NCI-H526 treated with DMSO at 0.1 percent for 48 hours (cell line): ENCODE results near the gene TTC34.
"Not testable (repeated sequence)": the region's sequence is repeated elsewhere in the genome, so short reads cannot be mapped to it uniquely, and the experiment has no call there.

ENCODE experiments used
- DNase-seq: peaks from one replicate; lab custom pipeline; 2025; lab: John Stamatoyannopoulos, UW

TTC34 gene

DNA sequence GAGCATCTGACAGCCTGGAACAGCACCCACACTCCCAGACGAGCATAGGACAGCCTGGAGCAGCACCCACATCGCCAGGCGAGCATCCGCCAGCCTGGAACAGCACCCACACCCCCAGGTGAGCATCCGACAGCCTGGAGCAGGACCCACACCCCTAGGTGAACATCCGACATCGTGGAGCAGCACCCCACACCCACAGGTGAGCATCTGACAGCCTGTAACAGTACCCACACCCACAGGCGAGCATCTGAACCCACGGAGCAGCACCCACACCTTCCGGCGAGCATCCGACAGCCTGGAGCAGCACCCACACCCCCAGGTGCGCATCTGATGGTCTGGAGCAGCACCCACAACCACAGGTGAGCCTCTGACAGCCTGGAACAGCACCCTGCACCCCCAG, 44.0 kb downstream of the TTC34 start:
- DNase-seq, result not testable (repeated sequence)

DNA sequence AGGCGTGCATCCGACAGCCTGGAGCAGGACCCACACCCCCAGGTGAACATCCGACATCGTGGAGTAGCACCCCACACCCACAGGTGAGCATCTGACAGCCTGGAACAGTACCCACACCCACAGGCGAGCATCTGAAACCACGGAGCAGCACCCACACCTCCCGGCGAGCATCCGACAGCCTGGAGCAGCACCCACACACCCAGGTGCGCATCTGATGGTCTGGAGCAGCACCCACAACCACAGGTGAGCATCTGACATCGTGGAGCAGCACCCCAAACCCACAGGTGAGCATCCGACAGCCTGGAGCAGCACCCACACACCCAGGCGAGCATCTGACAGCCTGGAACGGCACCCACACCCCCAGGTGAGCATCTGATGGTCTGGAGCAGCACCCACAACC, 46.1 kb downstream of the TTC34 start:
- not testable (repeated sequence) for DNase-seq

DNA sequence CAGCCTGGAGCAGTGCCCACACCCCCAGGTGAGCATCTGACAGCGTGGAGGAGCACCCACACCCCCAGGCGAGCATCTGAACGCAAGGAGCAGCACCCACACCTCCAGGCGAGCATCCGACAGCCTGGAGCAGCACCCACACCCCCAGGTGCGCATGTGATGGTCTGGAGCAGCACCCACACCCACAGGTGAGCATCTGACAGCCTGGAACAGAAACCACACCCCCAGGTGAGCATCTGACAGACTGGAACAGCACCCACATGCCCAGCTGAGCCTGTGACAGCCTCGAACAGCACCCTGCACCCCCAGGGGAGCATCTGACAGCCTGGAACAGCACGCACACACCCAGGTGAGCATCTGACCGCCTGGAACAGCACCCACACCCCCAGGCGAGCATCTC, 46.9 kb downstream of the TTC34 start:
- DNase-seq, result not testable (repeated sequence)

DNA sequence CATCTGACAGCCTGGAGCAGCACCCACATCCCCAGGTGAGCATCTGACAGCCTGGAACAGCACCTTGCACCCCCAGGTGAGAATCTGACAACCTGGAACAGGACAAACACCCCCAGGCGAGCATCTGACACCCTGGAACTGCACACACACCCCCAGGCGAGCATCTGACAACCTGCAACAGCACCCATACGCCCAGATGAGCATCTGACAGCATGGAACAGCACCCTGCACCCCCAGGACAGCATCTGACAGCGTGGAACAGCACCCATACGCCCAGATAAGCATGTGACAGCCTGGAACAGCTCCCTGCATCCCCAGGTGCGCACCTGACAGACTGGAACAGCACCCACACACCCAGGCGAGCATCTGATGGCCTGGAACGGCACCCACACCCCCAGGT, 49.0 kb downstream of the TTC34 start:
- not testable (repeated sequence) for DNase-seq

DNA sequence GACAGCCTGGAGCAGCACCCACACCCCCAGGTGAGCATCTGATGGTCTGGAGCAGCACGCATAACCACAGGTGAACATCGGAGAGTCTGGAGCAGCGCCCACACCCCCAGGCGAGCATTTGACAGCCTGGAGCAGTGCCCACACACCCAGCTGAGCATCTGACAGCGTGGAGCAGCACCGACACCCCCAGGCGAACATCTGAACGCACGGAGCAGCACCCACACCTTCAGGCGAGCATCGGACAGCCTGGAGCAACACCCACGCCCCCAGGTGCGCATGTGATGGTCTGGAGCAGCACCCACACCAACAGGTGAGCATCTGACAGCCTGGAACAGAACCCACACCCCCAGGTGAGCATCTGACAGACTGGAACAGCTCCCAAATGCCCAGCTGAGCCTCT, 49.6 kb downstream of the TTC34 start:
- DNase-seq, result not testable (repeated sequence)

DNA sequence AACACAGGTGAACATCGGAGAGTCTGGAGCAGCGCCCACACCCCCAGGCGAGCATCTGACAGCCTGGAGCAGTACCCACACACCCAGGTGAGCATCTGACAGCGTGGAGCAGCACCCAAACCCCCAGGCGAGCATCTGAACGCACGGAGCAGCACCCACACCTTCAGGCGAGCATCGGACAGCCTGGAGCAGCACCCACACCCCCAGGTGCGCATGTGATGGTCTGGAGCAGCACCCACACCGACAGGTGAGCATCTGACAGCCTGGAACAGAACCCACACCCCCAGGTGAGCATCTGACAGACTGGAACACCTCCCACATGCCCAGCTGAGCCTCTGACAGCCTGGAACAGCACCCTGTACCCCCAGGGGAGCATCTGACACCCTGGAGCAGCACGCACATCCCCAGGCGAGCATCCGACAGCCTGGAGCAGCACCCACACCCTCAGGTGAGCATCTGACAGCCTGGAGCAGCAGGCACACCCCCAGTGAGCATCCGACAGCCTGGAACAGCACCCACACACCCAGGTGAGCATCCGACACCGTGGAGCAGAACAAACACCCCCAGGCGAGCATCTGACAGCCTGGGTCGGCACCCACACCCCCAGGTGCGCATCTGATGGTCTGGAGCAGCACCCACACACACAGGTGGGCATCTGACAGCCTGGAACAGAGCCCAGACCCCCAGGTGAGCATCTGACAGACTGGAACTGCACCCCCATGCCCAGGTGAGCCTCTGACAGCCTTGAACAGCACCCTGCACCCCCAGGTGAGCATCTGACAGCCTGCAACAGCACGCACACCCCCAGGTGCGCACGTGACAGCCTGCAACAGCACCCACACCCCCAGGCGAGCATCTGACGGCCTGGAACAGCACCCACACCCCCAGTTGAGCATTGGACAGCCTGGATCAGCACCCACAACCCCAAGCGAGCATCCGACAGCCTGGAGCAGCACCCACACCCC, 50.4 kb downstream of the TTC34 start:
- DNase-seq, result not testable (repeated sequence)

DNA sequence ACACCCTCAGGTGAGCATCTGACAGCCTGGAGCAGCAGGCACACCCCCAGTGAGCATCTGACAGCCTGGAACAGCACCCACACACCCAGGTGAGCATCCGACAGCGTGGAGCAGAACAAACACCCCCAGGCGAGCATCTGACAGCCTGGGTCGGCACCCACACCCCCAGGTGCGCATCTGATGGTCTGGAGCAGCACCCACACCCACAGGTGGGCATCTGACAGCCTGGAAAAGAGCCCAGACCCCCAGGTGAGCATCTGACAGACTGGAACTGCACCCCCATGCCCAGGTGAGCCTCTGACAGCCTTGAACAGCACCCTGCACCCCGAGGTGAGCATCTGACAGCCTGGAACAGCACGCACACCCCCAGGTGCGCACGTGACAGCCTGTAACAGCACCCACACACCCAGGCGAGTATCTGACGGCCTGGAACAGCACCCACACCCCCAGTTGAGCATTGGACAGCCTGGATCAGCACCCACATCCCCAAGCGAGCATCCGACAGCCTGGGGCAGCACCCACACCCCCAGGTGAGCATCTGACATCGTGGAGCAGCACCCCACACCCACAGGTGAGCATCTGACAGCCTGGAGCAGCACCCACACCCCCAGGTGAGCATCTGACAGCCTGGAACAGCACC, 51.3 kb downstream of the TTC34 start:
- DNase-seq, result not testable (repeated sequence)

DNA sequence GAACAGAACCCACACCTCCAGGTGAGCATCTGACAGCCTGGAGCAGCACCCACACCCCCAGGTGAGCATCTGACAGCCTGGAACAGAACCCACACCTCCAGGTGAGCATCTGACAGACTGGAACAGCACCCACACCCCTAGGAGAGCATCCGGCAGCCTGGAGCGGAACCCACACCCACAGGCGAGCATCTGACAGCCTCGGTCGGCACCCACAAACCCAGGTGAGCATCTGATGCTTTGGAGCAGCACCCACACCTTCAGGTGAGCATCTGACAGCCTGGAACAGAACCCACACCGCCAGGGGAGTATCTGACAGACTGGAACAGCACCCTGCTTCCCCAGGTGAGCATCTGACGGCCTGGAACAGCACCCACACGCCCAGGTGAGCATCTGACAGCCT, 52.9 kb downstream of the TTC34 start:
- DNase-seq, result not testable (repeated sequence)

DNA sequence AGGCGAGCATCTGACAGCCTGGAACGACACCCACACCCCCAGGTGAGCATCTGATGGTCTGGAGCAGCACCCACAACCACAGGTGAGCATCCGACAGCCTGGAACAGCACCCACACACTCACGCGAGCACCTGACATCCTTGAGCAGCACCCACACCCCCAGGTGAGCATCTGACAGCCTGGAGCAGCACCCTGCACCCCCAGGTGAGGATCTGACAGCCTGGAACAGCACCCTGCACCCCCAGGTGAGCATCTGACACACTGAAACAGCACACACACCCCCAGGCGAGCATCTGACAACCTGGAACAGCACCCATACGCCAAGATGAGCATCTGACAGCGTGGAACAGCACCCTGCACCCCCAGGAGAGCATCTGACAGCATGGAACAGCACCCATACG, 106.7 kb downstream of the TTC34 start:
- DNase-seq, result not testable (repeated sequence)

DNA sequence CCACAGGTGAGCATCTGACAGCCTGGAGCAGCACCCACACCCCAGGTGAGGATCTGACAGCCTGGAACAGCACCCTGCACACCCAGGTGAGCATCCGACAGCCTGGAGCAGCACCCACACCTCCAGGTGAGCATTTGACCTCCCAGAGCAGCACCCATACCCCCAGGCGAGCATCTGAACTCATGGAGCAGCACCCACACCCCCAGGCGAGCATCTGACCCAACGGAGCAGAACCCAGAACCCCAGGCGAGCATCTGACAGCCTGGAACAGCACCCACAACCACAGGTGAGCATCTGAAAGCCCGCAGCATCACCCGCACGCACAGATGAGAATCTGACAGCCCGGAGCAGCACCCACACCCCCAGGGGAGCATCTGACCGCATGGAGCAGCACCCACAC, 111.3 kb downstream of the TTC34 start:
- DNase-seq, result not testable (repeated sequence)

DNA sequence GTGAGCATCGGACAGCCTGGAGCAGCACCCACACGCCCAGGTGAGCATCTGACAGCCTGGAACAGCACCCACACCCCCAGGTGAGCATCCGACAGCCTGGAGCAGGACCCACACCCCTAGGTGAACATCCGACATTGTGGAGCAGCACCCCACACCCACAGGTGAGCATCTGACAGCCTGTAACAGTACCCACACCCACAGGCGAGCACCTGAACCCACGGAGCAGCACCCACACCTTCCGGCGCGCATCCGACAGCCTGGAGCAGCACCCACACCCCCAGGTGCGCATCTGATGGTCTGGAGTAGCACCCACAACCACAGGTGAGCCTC, 113.2 kb downstream of the TTC34 start:
- not testable (repeated sequence) for DNase-seq

DNA sequence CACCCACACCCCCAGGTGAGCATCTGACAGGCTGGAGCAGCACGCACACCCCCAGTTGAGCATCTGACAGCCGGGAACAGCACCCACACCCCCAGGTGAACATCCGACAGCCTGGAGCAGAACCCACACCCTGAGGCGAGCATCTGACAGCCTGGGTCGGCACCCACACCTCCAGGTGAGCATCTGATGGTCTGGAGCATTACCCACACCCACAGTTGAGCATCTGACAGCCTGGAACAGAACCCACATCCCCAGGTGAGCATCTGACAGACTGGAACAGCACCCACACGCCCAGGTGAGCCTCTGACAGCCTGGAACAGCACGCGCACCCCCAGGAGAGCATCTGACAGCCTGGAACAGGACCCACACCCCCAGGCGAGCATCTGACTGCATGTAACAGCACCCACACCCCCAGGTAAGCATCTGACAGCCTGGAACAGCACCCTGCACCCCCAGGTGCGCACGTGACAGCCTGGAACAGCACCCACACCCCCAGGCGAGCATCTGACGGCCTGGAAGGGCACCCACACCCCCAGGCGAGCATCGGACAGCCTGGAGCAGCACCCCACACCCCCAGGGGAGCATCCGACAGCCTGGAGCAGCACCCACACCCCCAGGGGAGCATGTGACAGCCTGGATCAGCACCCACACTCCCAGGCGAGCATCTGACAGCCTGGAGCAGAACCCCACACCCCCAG, 113.7 kb downstream of the TTC34 start:
- DNase-seq, result not testable (repeated sequence)

DNA sequence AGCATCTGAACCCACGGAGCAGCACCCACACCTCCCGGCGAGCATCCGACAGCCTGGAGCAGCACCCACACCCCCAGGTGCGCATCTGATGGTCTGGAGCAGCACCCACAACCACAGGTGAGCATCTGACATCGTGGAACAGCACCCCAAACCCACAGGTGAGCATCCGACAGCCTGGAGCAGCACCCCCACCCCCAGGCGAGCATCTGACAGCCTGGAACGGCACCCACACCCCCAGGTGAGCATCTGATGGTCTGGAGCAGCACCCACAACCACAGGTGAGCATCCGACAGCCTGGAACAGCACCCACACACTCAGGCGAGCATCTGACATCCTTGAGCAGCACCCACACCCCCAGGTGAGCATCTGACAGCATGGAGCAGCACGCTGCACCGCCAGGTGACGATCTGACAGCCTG, 114.3 kb downstream of the TTC34 start:
- DNase-seq, result not testable (repeated sequence)

DNA sequence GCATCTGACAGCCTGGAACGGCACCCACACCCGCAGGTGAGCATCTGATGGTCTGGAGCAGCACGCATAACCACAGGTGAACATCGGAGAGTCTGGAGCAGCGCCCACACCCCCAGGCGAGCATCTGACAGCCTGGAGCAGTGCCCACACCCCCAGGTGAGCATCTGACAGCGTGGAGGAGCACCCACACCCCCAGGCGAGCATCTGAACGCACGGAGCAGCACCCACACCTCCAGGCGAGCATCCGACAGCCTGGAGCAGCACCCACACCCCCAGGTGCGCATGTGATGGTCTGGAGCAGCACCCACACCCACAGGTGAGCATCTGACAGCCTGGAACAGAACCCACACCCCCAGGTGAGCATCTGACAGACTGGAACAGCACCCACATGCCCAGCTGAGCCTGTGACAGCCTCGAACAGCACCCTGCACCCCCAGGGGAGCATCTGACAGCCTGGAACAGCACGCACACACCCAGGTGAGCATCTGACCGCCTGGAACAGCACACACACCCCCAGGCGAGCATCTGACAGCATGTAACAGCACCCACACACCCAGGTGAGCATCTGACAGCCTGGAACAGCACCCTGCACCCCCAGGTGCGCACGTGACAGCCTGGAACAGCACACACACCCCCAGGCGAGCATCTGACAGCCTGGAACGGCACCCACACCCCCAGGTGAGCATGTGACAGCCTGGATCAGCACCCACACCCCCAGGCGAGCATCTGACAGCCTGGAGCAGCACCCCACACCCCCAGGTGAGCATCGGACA, 115.2 kb downstream of the TTC34 start:
- DNase-seq, result not testable (repeated sequence)

DNA sequence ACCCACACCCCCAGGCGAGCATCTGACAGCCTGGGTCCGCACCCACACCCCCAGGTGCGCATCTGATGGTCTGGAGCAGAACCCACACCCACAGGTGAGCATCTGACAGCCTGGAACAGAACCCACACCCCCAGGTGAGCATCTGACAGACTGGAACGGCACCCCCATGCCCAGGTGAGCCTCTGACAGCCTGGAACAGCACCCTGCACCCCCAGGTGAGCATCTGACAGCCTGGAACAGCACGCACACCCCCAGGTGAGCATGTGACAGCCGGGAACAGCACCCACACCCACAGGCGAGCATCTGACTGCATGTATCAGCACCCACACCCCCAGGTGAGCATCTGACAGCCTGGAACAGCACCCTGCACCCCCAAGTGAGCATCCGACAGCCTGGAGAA, 115.8 kb downstream of the TTC34 start:
- DNase-seq, result not testable (repeated sequence)

DNA sequence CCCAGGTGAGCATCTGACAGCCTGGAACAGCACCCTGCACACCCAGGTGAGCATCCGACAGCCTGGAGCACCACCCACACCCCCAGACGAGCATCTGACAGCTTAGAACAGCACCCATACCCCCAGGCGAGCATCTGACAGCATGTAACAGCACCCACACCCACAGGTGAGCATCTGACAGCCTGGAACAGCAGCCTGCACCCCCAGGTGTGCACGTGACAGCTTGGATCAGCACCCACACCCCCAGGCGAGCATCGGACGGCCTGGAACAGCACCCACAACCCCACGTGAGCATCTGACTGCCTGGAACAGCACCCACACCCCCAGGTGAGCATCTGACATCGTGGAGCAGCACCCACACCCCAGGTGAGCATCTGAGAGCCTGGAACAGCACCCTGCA, 116.6 kb downstream of the TTC34 start:
- DNase-seq, result not testable (repeated sequence)

DNA sequence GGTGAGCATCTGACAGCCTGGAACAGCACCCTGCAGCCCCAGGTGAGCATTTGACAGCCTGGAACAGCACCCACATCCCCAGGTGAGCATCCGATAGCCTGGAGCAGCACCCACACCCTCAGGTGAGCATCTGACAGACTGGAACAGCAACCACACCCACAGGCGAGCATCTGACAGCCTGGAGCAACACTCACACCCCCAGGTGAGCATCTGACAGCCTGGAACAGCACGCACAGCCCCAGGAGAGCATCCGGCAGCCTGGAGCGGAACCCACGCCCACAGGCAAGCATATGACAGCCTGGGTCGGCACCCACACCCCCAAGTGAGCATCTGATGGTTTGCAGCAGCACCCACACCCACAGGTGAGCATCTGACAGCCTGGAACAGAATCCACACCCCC, 117.5 kb downstream of the TTC34 start:
- not testable (repeated sequence) for DNase-seq

DNA sequence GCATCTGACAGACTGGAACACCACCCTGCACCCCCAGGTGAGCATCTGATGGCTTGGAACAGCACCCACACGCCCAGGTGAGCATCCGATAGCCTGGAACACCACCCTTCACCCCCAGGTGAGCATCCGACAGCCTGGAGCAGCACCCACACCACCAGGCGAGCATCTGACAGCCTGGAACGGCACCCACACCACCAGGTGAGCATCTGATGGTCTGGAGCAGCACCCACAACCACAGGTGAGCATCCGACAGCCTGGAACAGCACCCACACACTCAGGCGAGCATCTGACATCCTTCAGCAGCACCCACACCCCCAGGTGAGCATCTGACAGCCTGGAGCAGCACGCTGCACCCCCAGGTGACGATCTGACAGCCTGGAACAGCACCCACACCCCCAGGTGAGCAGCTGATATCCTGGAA, 118.2 kb downstream of the TTC34 start:
- DNase-seq, result not testable (repeated sequence)

DNA sequence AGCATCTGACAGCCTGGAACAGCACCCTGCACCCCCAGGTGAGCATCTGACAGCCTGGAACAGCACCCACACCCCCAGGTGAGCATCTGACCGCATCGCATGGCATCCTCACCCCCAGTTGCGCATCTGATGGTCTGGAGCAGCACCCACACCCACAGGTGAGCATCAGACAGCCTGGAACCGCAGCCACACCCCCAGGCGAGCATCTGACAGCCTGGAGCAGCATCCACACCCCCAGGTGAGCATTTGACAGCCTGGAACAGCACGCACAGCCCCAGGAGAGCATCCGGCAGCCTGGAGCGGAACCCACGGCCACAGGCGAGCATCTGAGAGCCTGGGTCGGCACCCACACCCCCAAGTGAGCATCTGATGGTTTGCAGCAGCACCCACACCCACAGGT, 118.6 kb downstream of the TTC34 start:
- DNase-seq, result not testable (repeated sequence)

DNA sequence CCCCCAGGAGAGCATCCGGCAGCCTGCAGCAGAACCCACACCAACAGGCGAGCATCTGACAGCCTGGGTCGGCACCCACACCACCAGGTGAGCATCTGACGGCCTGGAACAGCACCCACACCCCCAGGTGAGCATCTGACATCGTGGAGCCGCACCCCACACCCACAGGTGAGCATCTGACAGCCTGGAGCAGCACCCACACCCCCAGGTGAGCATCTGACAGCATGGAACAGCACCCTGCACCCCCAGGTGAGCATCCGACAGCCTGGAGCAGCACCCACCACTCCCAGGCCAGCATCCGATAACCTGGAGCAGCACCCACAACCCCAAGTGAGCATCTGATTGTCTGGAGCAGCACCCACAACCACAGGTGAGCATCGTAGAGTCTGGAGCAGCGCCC, 124.8 kb downstream of the TTC34 start:
- DNase-seq, result not testable (repeated sequence)

DNA sequence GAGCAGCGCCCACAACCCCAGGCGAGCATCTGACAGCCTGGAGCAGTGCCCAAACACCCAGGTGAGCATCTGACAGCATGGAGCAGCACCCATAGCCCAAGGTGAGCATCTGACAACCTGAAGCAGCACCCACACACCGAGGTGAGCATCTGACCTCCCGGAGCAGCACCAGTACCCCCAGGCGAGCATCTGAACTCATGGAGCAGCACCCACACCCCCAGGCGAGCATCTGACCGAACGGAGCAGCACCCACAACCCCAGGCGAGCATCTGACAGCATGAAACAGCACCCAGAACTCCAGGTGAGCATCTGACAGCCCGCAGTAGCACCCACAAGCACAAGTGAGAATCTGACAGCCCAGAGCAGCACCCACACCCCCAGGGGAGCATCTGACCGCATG, 129.8 kb downstream of the TTC34 start:
- DNase-seq, result not testable (repeated sequence)

DNA sequence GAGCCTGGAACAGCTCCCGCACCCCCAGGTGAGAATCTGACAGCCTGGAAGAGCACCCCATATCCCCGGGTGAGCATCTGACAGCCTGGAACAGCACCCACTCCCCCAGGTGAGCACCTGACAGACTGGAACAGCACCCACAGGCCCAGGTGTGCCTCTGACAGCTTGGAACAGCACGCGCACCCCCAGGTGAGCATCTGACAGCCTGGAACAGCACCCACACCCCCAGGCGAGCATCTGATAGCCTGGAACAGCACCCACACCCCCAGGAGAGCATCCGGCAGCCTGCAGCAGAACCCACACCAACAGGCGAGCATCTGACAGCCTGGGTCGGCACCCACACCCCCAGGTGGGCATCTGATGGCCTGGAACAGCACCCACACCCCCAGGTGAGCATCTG, 141.7 kb downstream of the TTC34 start:
- not testable (repeated sequence) for DNase-seq
